GM19397 (cell line): ENCODE results near the gene SAMM50.

Experiments
- ATAC-seq: cut with Tn5 transposase; IDR thresholded peaks from one replicate; pipeline ENCODE4 v1.9.1; 2021; ENCODE audit warnings: mild to moderate bottlenecking, moderate library complexity; ENCODE audit not compliant: unreplicated experiment

SAMM50 gene

DNA sequence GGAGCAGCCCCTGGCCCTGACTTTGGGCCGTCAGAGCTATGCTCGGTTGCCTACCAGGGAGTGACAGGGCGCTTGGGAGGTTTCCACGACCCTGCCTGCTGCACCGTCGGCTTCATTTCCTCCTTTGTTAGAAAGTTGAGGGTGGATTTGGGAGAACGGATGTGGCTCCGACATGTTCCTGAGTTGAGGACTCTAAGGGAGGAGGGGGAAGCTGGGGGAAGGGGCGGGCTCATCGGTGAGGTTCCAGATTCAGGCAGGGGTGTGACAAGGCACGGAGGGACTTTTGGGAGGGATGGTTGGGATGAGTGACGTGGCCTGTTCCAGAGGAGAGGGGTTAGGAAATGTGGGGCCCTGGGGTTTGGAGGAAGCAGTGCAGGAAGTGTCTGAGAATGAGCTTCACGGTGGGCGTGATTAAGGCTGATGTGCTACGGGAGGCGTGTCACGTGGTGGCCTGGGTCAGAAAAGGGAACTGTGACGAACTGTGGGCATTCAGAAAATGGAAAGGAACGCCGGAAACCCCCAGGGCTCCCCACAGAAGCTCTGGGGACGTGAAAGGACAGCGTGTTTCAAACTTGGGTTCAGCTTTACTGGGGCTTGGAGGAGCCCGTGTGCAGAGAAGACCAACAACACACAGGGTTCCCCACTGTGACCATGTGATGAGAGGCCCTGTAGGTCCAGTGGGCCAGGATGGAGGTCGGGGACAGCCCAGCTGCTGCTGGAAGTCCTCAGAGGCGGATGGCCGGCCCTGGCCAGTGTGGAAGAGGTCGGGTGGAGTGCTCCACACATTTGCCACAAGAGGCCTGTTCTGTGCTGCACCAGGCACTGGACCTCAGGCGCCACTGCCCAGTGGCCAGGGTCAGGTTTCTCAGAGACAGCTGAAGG is 71.6 kb downstream of the SAMM50 start:
- ATAC-seq, result peak; percentile 50

DNA sequence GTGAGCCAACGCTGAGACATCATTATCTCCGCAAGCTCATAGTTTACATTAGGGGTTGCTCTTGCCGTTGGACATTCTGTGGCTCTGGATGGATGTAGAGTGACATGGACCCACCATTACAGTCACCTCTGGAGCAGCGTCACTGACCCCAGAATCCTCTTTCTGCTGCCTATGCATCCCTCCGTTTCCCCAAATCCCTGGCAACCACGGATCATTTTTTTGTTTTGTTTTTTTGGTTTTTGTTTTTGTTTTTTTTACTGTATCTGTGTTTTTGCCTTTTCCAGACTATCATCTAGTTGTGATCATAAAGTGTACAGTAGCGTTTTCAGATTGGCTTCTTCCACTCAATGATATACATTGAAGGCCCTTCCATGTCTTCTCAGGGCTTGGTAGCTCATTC is 72.8 kb downstream of the SAMM50 start:
- ATAC-seq, result no peak

DNA sequence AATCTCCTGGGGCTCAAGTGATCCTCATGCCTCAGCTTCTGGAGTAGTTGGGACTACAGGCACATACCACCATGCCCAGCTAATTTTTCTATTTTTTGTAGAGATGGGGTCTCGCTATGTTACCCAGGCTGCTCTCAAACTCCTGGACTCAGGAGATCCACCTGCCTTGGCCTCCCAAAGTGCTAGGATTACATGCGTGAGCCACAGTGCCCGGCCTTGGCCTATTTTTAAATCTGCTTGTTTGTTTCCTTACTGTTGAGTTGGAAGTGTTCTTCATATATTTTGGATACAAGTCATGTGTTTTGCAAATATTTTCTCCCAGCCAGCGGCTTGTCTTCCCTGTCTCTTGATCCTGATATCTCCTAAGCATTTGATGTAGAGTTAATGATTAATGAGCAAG is 73.8 kb downstream of the SAMM50 start:
- ATAC-seq, result no peak

DNA sequence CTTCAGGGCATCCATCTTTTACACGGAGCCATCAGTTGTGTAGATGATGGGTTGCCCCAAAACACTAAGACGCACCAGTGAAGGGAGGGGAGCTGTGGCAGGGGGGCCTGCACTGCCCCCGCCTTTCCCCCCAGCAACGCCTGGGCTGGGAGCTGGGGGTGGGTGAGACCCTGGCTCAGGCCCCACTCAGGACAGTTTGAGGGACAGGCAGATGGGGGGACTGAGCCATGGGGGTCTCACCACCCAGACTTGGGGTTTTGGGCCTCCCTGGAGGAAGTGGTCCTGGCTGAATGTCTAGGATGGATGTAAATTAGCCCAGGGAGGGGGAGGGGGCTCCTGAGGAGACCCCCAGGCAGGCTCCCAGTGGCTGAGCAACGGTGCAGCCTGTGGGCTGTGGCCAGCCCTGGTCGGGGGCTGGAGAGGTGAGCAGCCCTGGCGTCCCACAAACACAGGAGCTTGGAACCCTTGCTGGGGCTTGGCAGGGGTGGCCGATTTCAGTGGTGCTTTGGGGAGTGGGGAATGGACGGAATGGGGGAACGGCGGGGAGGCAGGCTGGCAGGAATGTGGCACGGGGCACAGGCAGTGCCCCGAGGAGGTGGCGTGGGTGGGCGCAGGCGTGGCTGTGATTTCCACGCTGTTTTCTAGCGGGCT is 74.9 kb downstream of the SAMM50 start:
- no peak for ATAC-seq

DNA sequence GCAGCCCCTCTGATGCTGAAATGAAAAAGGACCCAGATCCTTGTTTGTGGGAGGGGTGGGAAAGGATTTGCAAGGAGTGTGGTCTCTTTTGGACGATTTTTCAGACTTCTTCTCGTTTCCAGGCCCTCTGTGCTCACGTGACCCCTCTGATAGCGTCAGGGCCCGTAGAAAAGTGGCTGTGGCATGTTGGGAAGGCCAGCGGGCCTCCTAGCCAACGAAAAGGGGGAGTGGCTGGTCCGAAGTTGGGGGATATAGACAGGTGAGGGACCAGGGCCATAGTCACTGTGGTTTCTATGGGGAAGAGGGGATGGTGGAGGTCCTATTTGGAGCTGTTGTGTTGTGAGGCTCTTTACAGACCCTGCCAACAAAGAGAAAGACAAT is 75.5 kb downstream of the SAMM50 start:
- ATAC-seq, result no peak

DNA sequence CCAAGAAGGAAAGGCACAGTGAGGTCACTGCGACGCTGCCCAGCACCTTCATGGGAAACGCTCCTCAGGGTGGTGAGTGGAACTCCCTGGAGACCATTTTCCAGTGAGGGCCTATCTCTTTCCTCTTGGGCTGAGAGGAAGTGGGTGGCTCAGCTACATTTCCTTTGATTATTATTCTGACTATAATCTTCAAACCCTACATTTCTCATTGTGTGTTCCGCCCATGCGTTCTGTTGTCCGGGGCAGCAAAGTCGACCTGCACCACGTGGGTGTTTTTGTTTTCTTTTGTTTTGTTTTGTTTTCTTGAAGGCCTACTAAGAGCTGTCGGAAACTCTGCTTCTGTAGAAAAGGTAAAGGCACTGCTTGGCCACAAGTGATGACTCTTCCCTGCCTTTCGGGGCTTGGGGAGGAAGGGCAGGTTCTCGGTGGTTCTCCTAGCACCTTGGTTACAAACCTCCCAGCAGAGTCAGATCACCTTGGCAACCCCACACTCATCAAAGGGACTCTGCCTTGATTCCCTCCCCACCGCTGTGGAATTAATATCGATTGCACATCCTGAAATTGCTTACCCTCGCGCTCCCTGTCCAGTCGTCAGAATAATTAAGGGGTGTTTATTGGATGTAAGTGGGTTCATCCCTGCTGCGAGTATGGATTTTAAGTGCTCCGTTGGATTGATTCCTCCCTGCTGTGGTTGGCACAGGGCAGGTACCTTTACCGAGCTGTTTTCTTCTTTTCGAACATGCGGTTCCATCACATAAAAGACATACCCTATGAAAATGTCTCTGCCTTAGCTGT is 76.1 kb downstream of the SAMM50 start:
- no peak for ATAC-seq

DNA sequence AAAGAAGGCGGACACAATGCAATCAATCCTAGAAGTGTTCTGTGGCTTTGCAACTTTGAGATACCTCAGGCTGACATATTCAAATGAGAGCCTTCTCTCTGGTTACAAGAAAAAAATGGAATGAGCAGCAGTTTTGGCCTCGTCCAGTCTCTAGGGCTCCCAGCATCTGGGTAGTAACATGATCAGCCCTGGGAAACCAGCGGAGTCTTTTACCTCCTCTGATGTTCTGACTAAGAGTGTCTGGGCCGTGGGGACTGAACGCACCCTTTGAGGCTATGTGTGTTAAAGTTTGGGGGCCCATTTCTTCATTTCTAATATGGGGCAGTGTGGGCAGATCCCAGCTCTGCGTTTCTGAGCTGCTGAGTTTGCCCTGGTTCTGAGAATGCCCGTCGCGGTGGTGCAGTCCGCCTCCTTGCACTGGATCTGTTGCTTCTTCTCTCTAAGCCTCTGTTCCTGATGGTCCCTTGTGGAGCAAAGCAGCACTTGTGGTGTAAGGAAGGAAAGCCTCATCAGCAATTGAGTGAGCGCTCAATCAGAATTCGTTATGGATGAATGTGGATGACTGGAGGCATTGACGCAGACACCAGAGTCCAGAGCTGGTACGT is 77.0 kb downstream of the SAMM50 start:
- no peak for ATAC-seq

DNA sequence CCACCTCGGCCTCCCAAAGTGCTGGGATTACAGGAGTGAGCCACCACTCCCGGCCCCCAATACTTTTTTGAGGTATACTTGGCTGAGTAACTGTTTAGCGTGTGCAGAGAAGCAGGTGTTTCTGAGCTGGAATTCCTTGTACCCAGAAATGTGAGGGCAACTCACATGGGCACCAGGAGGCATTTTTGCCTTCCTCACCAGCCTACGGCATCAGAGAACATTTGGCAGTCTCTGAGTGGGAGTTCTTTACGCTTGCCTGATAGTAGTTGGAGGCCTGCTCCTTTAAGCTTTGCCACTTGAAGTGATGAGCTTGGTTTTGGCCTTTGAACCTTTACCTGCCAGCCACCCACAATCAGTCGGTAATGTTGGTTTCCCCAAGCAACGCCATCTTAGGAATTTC is 78.0 kb downstream of the SAMM50 start:
- ATAC-seq, result no peak

DNA sequence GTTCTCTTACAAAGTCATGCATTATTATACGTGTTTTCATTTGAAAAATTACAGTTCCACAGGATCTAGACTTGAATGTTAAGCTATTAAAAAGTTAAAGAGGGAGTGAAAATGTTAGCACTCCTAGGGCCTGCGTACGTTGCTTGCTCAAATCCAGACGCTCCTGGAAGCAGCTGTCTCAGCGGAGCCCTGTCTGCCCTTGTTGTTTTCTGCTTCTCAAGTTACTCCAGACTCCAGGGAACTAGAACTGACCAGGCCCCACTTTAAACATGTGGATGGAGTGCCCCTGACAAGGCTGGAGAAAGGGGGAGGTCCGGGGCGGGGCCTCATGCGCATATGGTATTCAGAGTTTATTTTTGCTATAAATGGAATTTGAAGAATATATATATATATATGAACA is 78.5 kb downstream of the SAMM50 start:
- ATAC-seq, result no peak

DNA sequence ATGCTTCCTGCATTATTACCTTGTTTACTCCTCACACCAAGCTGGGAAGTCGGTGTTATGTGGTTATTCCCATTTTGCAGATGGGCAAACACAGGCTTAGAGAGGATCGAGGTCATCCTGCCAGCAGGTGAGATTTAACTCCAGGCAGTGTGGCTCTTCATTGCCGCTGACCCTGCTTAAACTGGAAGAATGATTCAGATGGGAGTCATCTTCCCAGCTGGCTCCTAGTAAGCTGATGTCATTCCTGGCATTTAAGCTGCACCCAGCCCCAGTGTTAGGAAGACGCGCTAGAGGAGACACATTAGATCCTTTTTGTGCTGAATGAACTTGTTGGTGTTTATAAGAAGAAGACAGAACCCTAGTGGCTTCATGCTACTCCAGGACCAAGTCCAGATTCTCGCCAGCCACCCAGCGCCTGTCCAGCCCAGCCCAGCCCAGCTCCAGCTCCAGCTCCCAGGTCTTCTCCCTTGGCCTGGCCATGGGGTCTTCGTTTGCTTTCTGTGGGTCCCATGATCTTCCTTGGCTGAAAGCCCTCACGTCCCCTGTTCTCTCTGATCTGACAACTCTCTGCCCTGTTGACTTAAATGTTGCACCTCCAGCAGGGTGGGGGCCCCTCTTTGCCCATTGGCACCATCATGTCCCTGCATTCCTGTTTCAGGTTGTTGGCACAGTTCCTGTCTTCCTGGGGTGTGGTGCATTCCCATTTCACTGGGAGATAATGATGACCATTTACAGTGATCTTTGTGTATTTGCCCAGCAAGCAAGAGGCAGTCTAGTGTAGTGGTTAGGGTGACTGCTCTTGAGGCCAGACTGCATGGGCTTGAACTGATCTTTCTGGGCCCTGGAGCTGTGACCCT is 82.5 kb downstream of the SAMM50 start:
- no peak for ATAC-seq

DNA sequence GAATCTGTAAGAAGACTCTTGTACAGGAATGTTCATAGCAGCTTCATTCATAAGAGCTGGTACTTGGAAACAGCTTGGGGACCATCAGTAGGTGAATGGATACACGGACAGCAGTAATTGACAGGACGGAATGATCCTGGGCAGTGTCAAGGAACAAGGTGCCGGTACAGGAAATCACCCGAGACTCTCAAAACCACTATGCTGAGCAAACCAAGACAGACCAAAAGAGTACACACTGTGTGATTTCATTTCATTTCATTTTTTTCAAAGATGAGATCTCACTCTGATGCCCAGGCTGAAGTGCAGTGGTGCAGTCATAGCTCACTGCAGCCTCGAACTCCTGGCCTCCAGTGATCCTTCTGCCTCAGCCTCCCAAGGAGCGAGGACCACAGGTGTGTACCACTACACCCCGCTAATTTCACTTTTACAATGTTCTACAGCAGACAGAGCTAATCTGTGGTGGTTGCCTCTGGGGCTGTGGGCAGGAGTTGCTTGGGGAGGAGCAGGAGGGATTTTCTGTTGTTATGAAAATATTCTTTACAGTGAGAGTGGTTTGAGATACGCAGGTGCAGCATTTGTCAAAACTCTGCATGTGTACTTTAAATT is 84.4 kb downstream of the SAMM50 start:
- ATAC-seq, result no peak

DNA sequence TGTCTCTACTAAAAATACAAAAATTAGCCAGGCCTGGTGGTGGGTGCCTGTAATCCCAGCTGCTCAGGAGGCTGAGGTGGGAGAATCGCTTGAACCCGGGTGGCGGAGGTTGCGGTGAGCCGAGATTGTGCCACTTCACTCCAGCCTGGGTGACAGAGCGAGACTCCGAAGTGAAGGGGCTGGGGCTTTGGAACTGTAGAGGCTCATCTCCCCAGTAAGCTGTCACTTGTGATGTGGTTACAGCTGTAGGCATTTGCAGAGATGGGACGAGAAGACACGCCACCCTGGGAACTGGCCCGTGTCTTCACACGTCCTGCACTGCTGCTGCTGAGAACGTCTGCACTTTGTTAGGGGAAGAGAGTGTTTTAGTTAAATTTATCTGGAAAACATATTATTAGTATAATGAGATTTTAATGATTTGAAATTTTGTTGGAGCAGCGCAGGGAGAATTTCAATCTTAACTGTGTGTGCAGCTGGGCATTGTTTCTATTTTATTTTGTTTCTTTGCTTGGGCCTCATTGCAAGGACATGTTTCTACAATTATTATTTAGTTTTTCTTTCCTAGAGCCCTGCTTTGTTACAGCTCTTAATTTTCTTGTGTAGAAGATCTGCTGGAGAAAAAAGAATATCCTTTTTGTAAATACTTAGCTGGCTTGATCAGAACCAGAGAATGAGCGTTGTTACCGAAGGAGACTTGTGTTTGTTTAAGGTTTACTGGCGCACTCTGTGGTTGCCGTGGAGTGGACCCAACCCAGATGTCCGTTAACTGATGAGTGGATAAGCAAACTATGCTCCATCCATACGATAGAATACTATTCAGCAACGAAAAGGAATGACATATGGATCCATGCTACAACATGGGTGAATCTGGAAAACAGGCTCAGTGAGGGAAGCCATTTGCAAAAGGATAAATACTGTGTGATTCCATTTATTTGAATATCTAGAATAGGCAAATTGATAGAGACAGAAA is 87.3 kb downstream of the SAMM50 start:
- ATAC-seq, result no peak

DNA sequence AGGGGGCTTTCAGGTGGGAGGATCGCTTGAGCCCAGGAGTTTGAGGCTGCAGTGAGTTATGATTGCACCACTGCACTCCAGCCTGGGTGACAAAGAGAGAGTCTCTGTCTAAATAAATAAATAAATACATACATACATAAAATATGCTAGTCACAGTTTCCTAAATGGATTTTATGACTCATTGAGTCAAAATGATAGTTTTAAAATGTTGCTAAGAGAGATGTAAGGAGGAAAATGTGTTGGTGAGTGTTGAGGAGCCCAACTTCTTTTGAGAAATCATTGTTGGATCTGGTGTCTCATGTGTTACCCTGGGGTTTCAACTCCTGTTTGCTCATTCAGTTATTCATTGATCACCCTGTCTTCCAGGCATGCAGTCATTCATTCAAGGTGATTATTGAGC is 89.9 kb downstream of the SAMM50 start:
- no peak for ATAC-seq
